Measurements from ENCODE around the gene TANK. TPM values are rescaled to one million over a fixed set of nuclear protein-coding genes. Genes with fewer than 3 reads are reported as not detected.
"Not testable (repeated sequence)": the region's sequence is repeated elsewhere in the genome, so short reads cannot be mapped to it uniquely, and the experiment has no call there.

Gene TANK
- total RNA-seq, 1 donor from 2014 or later = 34.4 TPM

DNA sequence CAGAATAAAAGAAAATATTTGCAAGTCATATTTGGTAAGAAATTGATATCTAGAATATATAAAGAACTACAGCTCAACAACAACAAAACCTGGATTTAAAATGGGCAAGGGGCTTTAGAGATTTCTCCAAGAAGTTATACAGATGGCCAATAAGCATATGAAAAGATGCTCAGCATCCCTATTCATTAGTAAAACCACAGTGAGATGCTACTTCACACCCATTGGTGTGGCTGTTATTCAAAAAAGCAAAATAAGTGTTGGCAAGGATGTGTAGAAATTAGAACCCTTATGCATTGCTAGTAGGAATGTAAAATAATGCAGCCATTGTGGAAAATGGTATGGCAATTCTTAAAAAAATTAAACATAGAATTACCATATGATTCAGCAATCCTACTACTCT is 29.8 kb downstream of the TANK start:
- Mint-ChIP-seq H3K27me3 (no peaks in the 10 kb centered on the region), H3K9me3 (no peaks in the 10 kb centered on the region), H3K27ac (no peak overlapping the region), H3K4me1 (ENCODE audit: unreplicated experiment) (no peaks in the 10 kb centered on the region), H3K36me3 (peaks cover 35% of the 10 kb centered on the region), H3K4me3 (no peak overlapping the region)
- TF ChIP-seq, protein P1, sequence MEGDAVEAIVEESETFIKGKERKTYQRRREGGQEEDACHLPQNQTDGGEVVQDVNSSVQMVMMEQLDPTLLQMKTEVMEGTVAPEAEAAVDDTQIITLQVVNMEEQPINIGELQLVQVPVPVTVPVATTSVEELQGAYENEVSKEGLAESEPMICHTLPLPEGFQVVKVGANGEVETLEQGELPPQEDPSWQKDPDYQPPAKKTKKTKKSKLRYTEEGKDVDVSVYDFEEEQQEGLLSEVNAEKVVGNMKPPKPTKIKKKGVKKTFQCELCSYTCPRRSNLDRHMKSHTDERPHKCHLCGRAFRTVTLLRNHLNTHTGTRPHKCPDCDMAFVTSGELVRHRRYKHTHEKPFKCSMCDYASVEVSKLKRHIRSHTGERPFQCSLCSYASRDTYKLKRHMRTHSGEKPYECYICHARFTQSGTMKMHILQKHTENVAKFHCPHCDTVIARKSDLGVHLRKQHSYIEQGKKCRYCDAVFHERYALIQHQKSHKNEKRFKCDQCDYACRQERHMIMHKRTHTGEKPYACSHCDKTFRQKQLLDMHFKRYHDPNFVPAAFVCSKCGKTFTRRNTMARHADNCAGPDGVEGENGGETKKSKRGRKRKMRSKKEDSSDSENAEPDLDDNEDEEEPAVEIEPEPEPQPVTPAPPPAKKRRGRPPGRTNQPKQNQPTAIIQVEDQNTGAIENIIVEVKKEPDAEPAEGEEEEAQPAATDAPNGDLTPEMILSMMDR (conservative IDR thresholded peaks at IDR 0.05) = no peak
- DNase-seq (ENCODE audit: extremely low spot score, unreplicated experiment) = no peak

DNA sequence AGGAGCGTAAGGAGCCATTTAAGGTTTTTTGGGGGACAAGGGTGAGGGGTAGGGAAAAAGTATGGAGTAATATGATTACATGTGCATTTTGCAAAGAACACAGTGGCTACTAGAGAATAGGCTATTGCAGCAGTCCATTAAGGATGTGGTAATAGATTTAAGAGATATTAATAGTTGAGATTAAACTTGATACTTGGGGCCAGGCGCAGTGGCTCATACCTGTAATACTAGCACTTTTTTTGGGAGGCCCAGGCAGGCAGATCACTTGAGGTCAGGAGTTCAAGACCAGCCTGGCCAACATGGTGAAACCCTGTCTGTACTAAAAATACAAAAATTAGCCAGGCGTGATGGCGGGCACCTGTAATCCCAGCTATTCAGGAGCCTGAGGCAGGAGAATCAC is 35.4 kb downstream of the TANK start:
- H3K27ac Mint-ChIP-seq; H3K4me3 Mint-ChIP-seq; H3K9me3 Mint-ChIP-seq; H3K27me3 Mint-ChIP-seq; DNase-seq (ENCODE audit: extremely low spot score, unreplicated experiment); H3K4me1 Mint-ChIP-seq (ENCODE audit: unreplicated experiment): not testable (repeated sequence)
- H3K36me3 Mint-ChIP-seq = peaks cover 37% of the 10 kb centered on the region

DNA sequence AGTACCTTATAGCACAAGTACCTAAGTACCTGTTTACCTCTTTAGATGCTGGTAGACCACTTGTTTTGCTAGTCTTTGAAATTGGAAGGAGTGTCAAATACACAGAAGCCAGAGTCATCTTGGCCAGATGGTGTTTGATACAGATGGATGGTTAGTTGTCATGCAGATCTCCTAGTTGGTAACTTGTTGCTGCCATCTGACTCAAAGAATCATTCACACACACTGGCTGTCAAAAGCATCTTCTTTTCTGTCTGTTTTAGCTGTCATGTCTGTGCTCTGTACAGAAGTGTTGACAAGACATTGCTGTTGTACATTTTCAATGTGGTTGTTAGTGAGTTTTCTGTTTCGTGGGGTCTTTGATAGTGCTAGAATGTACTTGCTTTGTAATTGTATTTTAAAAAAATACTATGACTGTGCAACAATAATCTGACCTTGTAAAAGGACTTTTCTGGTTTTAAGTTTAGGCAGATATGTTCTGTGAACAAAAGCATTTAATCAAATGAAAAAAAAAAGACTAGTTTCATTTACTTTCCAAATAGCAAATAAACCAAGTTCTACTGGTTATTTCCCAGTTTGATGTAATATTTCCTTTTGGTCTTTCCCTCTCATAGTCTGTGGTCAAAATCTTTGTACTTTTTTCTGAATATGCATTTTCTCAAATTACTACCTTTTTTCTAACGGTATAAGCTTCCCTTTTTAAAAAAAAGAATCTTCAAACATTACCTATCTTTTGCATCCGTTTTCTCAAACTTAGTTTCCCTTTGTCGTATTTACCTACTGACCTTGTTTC is 39.9 kb downstream of the TANK start:
- H3K27ac Mint-ChIP-seq = no peak overlapping the region
- H3K9me3 Mint-ChIP-seq = no peaks in the 10 kb centered on the region
- H3K4me1 Mint-ChIP-seq (ENCODE audit: unreplicated experiment) = no peaks in the 10 kb centered on the region
- DNase-seq (ENCODE audit: extremely low spot score, unreplicated experiment) = no peak
- H3K27me3 Mint-ChIP-seq = no peaks in the 10 kb centered on the region
- H3K36me3 Mint-ChIP-seq = peaks cover 24% of the 10 kb centered on the region
- no peak overlapping the region for H3K4me3 Mint-ChIP-seq
- TF ChIP-seq, protein P1 (conservative IDR thresholded peaks at IDR 0.05) = no peak

DNA sequence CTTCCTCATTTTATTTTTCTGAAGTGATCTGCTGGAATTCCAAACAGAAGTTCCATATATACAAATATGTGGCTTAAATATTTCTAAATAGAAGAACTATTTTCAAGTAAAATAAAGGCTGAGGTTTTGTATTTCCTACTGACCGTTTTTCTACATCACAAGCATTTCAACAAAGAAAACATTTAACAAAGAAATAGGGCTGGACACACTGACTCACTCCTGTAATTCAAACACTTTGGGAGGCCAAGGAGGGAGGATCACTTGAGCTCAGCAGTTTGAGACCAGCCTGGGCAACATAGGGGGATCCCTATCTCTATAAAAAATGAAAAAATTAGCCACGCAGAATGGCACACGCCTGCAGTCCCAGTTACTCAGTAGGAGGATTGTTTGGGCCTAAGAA is 44.6 kb downstream of the TANK start:
- no peaks in the 10 kb centered on the region for H3K4me1 Mint-ChIP-seq (ENCODE audit: unreplicated experiment)
- no peak overlapping the region for H3K27ac Mint-ChIP-seq
- H3K36me3 Mint-ChIP-seq = peaks cover 4% of the 10 kb centered on the region
- H3K9me3 Mint-ChIP-seq = no peaks in the 10 kb centered on the region
- TF ChIP-seq, protein P1 (conservative IDR thresholded peaks at IDR 0.05) = no peak
- no peaks in the 10 kb centered on the region for H3K27me3 Mint-ChIP-seq
- no peak overlapping the region for H3K4me3 Mint-ChIP-seq
- DNase-seq (ENCODE audit: extremely low spot score, unreplicated experiment) = no peak

DNA sequence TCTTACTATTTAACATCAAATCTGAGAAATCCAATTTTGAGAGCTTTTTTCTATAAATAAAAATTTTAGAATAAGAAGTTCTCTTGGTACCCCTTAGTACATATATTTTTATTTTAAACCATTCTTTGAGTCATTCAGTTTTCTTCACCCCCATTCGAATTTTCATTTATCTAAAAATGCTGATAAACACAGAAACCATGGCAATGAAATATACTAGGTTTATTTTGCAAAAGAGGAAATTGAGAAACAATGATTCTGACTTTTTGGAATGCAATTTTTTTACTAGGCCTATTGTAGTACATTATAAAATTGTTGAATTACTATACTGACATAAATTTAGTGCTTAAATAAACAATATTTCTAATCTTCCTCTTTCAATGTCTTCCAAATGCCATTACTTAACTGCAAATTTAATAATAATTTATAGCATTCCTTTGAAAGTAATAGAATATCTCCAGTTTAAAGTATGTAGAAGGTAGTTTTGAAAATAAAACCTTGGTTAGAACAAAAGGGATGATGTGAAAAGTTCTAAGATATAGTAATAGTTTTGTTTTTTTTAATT is 46.3 kb downstream of the TANK start:
- Mint-ChIP-seq H3K4me3 (no peak overlapping the region), H3K9me3 (no peaks in the 10 kb centered on the region), H3K36me3 (peaks cover 4% of the 10 kb centered on the region), H3K4me1 (ENCODE audit: unreplicated experiment) (no peaks in the 10 kb centered on the region), H3K27ac (no peak overlapping the region), H3K27me3 (no peaks in the 10 kb centered on the region)
- TF ChIP-seq, protein P1 (conservative IDR thresholded peaks at IDR 0.05) = no peak
- no peak for DNase-seq (ENCODE audit: extremely low spot score, unreplicated experiment)

DNA sequence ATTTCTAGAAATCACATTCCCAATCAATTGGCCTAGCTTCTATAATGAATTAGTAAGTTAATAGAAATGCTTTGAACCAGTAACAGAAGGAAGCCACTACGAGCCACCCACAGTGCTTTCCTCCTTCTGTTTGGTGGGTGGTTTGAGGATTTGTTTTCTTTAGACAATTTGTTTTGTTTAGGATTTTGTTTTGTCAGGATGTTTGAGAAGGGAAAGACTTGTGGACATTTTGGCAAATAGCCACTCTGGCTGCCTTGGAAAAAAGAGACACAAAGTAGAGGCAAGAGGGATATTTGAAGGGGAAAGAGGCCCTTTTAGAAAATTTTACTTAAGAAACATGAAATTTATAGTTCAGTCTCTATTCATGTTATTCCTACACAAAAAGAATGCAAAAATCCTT is 47.7 kb downstream of the TANK start:
- no peak for DNase-seq (ENCODE audit: extremely low spot score, unreplicated experiment)
- no peaks in the 10 kb centered on the region for H3K4me1 Mint-ChIP-seq (ENCODE audit: unreplicated experiment)
- H3K4me3 Mint-ChIP-seq = no peak overlapping the region
- no peak overlapping the region for H3K27ac Mint-ChIP-seq
- TF ChIP-seq, protein P1 (conservative IDR thresholded peaks at IDR 0.05) = no peak
- H3K9me3 Mint-ChIP-seq = no peaks in the 10 kb centered on the region
- H3K27me3 Mint-ChIP-seq = no peaks in the 10 kb centered on the region
- peaks cover 4% of the 10 kb centered on the region for H3K36me3 Mint-ChIP-seq
